Measurements from ENCODE around the gene ZNF76.

ZNF76 gene

DNA sequence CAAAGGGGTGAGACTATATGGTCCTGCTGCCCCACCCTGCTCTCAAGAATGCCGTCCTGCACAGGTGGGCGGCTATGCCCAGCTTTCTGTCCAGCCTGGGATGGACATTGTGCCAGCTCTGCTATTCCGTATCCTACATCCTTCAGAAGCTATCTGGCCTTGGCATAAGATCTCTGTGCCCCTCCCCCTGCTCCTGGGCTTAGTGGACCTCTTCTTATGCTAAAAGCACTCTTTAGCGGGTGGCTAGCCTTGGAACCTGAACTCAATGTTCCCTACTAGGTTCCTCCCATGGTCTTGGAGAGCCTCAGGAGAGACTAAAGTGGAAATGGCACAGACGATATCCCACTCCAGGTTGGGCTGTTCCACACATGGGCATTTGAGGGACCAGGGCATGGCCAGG is 23.3 kb upstream of the ZNF76 start:
- no peak overlapping the region for H3K4me3 ChIP-seq (ENCODE audit: low read length)
- DNase-seq (ENCODE audit: low read depth), result no peak
- no peak for TF ChIP-seq CTCF (conservative IDR thresholded peaks at IDR 0.05; ENCODE audit: low read depth, low read length)

GRCh38 chr6:35237476-35237875 is 22.1 kb upstream of the ZNF76 start:
- no peak overlapping the region for H3K4me3 ChIP-seq (ENCODE audit: low read length)
- DNase-seq (ENCODE audit: low read depth), result no peak
- TF ChIP-seq CTCF (conservative IDR thresholded peaks at IDR 0.05; ENCODE audit: low read depth, low read length), result no peak

GRCh38 chr6:35238843-35239289 is 20.7 kb upstream of the ZNF76 start:
- H3K4me3 ChIP-seq (ENCODE audit: low read length), result no peak overlapping the region
- DNase-seq (ENCODE audit: low read depth), result no peak
- TF ChIP-seq CTCF (conservative IDR thresholded peaks at IDR 0.05; ENCODE audit: low read depth, low read length), result no peak

- TF ChIP-seq CTCF (conservative IDR thresholded peaks at IDR 0.05; ENCODE audit: low read depth, low read length), result no peak
- no peak overlapping the region for H3K4me3 ChIP-seq (ENCODE audit: low read length)
- DNase-seq (ENCODE audit: low read depth), result no peak
These were observed 20.0 kb upstream of the ZNF76 start for GRCh38 chr6:35239581-35239980.

- peak; percentile 99 for TF ChIP-seq CTCF (conservative IDR thresholded peaks at IDR 0.05; ENCODE audit: low read depth, low read length)
- no peak for DNase-seq (ENCODE audit: low read depth)
- no peak overlapping the region for H3K4me3 ChIP-seq (ENCODE audit: low read length)
These were observed 18.4 kb upstream of the ZNF76 start for GRCh38 chr6:35240838-35241801.

DNA sequence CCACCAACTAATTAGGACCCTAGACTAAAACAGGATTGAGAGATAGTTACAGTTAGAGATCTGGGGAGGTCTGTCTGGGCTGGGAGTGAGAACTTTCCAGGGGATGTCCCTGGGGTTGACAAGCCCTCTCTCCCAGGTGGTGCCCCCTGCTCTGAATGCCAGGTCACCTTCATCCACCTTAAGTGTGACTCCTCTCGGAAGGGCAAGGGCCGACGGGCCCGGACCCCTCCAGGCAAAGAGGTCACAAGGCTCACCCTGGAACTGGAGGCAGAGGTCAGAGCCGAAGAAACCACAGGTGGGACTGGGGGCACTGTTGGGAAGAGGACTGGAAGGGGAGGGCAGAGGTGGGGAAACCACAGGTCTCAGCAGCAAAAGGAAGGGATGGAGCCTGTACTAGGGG is 17.0 kb upstream of the ZNF76 start:
- no peak for TF ChIP-seq CTCF (conservative IDR thresholded peaks at IDR 0.05; ENCODE audit: low read depth, low read length)
- DNase-seq (ENCODE audit: low read depth), result no peak
- no peak overlapping the region for H3K4me3 ChIP-seq (ENCODE audit: low read length)

DNA sequence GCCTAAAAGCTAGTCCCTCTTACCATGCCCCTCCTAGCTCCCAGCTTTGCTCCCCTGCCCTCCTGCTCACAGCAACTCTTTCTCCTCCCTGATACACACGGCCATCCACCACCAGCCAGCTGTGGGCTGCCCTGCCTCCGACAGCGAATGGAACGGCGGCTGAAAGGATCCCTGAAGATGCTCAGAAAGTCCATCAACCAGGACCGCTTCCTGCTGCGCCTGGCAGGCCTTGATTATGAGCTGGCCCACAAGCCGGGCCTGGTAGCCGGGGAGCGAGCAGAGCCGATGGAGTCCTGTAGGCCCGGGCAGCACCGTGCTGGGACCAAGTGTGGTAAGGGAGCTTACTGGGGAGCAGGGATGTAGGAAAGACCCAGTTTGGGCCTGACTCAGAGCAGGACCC is 16.6 kb upstream of the ZNF76 start:
- no peak for TF ChIP-seq CTCF (conservative IDR thresholded peaks at IDR 0.05; ENCODE audit: low read depth, low read length)
- DNase-seq (ENCODE audit: low read depth), result no peak

More for the DNA sequence above, 16.6 kb upstream of the ZNF76 start:
- no peak overlapping the region for H3K4me3 ChIP-seq (ENCODE audit: low read length)
